ENCODE measurements around the gene NDUFS4. TPM values are rescaled to one million over a fixed set of nuclear protein-coding genes. Genes with fewer than 3 reads are reported as not detected.

Gene NDUFS4
- total RNA-seq, 4 donors from 2014 or later: 30.4 to 99.7 (median 80.8) TPM

GRCh38 chr5:53569453-53569852 lies 9.0 kb downstream of the NDUFS4 start:
- Histone ChIP-seq H3K36me3 (no peaks in the 10 kb centered on the region), H3K4me1 (peaks cover 3 to 44% (median 18%) of the 10 kb centered on the region in 4 donors), H3K4me3 (no peak overlapping the region), H3K9me3 (no peaks in the 10 kb centered on the region), H3K27ac (no peak overlapping the region), H3K27me3 (no peaks in the 10 kb centered on the region)
- no peak for TF ChIP-seq POLR2AphosphoS5 (IDR thresholded peaks at IDR 0.05)
- TF ChIP-seq, protein P1, sequence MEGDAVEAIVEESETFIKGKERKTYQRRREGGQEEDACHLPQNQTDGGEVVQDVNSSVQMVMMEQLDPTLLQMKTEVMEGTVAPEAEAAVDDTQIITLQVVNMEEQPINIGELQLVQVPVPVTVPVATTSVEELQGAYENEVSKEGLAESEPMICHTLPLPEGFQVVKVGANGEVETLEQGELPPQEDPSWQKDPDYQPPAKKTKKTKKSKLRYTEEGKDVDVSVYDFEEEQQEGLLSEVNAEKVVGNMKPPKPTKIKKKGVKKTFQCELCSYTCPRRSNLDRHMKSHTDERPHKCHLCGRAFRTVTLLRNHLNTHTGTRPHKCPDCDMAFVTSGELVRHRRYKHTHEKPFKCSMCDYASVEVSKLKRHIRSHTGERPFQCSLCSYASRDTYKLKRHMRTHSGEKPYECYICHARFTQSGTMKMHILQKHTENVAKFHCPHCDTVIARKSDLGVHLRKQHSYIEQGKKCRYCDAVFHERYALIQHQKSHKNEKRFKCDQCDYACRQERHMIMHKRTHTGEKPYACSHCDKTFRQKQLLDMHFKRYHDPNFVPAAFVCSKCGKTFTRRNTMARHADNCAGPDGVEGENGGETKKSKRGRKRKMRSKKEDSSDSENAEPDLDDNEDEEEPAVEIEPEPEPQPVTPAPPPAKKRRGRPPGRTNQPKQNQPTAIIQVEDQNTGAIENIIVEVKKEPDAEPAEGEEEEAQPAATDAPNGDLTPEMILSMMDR (IDR thresholded peaks at IDR 0.05): no peak
- TF ChIP-seq EP300 (IDR thresholded peaks at IDR 0.05; ENCODE audit: low read depth): no peak
- TF ChIP-seq POLR2A (IDR thresholded peaks at IDR 0.05): no peak
- intact Hi-C loops (cut with DNase I; ENCODE audit: low total_unique reads): no loop called here
- WGBS, 2 donors (ENCODE audit: low coverage in 1 of 2): 39 to 52% methylated on average over 4 of the region's 4 CpGs
- no peak for DNase-seq
- in situ Hi-C loops (cut with MboI; ENCODE audit: low pct_ligation_motif_present in 1 of 4, low pct_unique_long_range_greater_than_20kb in 1 of 4, low sequenced_read_pairs in 3 of 4): no loop called here

DNA sequence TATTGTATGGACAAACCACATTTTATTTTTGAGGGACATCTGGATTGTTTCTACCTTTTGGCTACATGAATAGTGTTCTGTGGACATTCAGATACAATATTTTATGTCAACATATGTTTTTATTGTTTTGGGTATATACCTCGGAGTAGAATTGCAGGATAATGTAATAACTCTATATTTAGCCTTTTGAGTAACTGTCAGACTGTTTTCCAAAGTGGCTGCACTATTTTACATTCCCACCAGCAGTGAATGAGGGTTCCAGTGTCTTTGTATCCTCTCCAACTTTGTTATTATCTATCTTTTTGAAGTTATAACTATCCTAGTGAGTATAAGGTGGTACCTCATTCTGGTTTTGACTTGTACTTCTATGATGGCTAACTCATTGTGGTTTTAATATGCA lies 11.0 kb downstream of the NDUFS4 start:
- no peak for TF ChIP-seq POLR2AphosphoS5 (IDR thresholded peaks at IDR 0.05)
- TF ChIP-seq POLR2A (IDR thresholded peaks at IDR 0.05): no peak
- TF ChIP-seq, protein P1 (IDR thresholded peaks at IDR 0.05): no peak
- TF ChIP-seq EP300 (IDR thresholded peaks at IDR 0.05; ENCODE audit: low read depth): no peak
- intact Hi-C loops (cut with DNase I; ENCODE audit: low total_unique reads) (no loop called here), in situ Hi-C loops (cut with MboI; ENCODE audit: low pct_ligation_motif_present in 1 of 4, low pct_unique_long_range_greater_than_20kb in 1 of 4, low sequenced_read_pairs in 3 of 4) (no loop called here)
- DNase-seq: no peak
- Histone ChIP-seq H3K4me3 (no peak overlapping the region), H3K4me1 (peaks cover 4 to 51% (median 18%) of the 10 kb centered on the region in 4 donors), H3K36me3 (no peaks in the 10 kb centered on the region), H3K9me3 (no peaks in the 10 kb centered on the region), H3K27ac (no peak overlapping the region), H3K27me3 (no peaks in the 10 kb centered on the region)
- 38 to 40% methylated on average over 1 of the region's 1 CpG for WGBS, 2 donors (ENCODE audit: low coverage in 1 of 2)

DNA sequence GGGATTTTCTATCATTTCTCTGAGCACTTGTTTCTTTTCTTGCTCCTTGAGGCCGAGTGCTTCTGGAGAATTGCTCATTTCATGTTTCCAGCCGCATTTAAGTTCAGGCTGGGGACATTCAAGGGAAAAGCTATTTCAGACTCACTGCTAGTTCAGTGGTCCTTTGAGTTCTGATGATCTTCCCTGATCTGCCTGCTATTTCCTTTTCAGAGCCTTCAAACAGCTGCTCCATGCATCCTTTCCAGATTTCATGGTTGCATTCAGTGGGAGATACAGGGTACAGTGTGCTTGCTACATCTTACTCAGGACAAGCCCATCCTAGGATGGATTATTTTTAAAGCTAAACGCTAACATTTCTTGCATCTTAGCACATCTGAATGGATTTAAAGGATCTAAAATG lies 14.7 kb downstream of the NDUFS4 start:
- no peaks in the 10 kb centered on the region for H3K36me3 ChIP-seq
- WGBS, 2 donors (ENCODE audit: low coverage in 1 of 2): 74 to 92% methylated on average over 3 of the region's 3 CpGs
- intact Hi-C loops (cut with DNase I; ENCODE audit: low total_unique reads): no loop called here

DNA sequence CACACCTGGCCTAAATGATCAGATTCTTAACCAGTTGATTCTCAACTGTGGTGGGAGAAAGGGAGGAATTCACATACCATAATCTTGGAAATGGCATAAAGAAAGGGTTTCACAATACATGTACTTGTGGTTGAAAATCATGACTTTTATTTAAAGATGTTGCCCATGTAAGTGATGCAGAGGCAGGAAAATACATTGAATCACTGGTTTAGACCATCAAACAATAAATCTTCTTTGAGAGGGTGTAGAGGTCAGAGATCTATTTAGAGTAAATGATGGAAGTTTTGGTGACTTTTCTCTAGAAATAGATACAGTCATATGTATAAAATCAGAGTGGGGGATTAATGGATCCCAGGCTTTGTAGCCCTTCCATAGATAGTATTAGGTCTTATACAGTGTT lies 15.4 kb downstream of the NDUFS4 start:
- in situ Hi-C loops (cut with MboI; ENCODE audit: low pct_ligation_motif_present in 1 of 4, low pct_unique_long_range_greater_than_20kb in 1 of 4, low sequenced_read_pairs in 3 of 4) (no loop called here), intact Hi-C loops (cut with DNase I; ENCODE audit: low total_unique reads) (no loop called here)
- DNase-seq: no peak
- Histone ChIP-seq H3K4me3 (no peak overlapping the region), H3K27ac (no peak overlapping the region), H3K9me3 (no peaks in the 10 kb centered on the region), H3K36me3 (no peaks in the 10 kb centered on the region), H3K27me3 (no peaks in the 10 kb centered on the region), H3K4me1 (peaks cover 0 to 42% (median 13%) of the 10 kb centered on the region in 4 donors)
- no peak for TF ChIP-seq POLR2AphosphoS5 (IDR thresholded peaks at IDR 0.05)
- TF ChIP-seq, protein P1 (IDR thresholded peaks at IDR 0.05): no peak
- TF ChIP-seq EP300 (IDR thresholded peaks at IDR 0.05; ENCODE audit: low read depth): no peak
- TF ChIP-seq POLR2A (IDR thresholded peaks at IDR 0.05): no peak

More for the DNA sequence above, 14.7 kb downstream of the NDUFS4 start:
- Histone ChIP-seq H3K27me3 (no peaks in the 10 kb centered on the region), H3K4me1 (peaks cover 0 to 45% (median 14%) of the 10 kb centered on the region in 4 donors), H3K4me3 (no peak overlapping the region), H3K9me3 (no peaks in the 10 kb centered on the region), H3K27ac (no peak overlapping the region)
- TF ChIP-seq, protein P1 (IDR thresholded peaks at IDR 0.05): no peak
- TF ChIP-seq POLR2A (IDR thresholded peaks at IDR 0.05) (no peak), POLR2AphosphoS5 (IDR thresholded peaks at IDR 0.05) (no peak), EP300 (IDR thresholded peaks at IDR 0.05; ENCODE audit: low read depth) (no peak)
- DNase-seq: no peak
- in situ Hi-C loops (cut with MboI; ENCODE audit: low pct_ligation_motif_present in 1 of 4, low pct_unique_long_range_greater_than_20kb in 1 of 4, low sequenced_read_pairs in 3 of 4): no loop called here
